HL-60 (cell line): ENCODE data around the gene GDI2.
"Not testable (repeated sequence)": the region's sequence is repeated elsewhere in the genome, so short reads cannot be mapped to it uniquely, and the experiment has no call there.

ENCODE experiments used
- DNase-seq, 2 experiments: peaks; one replicate each; pipeline ENCODE4 v3.0.0-alpha.2; 2010 to 2020; ENCODE audit warnings: low read depth in 1 of 2, low spot score in 1 of 2
- H3K27ac ChIP-seq: fragments of 250-450 bp; sonication (Bioruptor Pico); replicated peaks from 2 replicates; pipeline ENCODE4 v1.5.1; 2020; ENCODE audit warnings: mild to moderate bottlenecking, moderate library complexity
- H3K27me3 ChIP-seq: fragments of 250-450 bp; sonication (Bioruptor Pico); 2 replicates; pipeline ENCODE4 v1.5.1; 2021; ENCODE audit warnings: mild to moderate bottlenecking, moderate library complexity; ENCODE audit not compliant: insufficient read depth, poor library complexity, severe bottlenecking
- H3K4me3 ChIP-seq: replicated peaks from 2 replicates; pipeline ENCODE4 v1.5.1; 2011; ENCODE audit warnings: mild to moderate bottlenecking, control low read depth, low read length; ENCODE audit not compliant: insufficient read depth
- GABPA ChIP-seq: IDR thresholded peaks from 2 replicates; pipeline ENCODE4 v1.6.1; 2012; ENCODE audit warnings: low read depth
- POLR2AphosphoS5 ChIP-seq: IDR thresholded peaks from 2 replicates; pipeline ENCODE4 v1.6.1; 2012; ENCODE audit warnings: low read depth
- SPI1 ChIP-seq: IDR thresholded peaks from 2 replicates; pipeline ENCODE4 v1.6.1; 2012; ENCODE audit warnings: low read depth, mild to moderate bottlenecking, borderline replicate concordance
- TF ChIP-seq, protein P1 (sequence below): IDR thresholded peaks from 2 replicates; pipeline ENCODE4 v1.6.1; 2012; ENCODE audit warnings: low read depth; ENCODE audit not compliant: insufficient replicate concordance
- TF ChIP-seq, protein P2 (sequence below): IDR thresholded peaks from one replicate; pipeline ENCODE4 v1.5.1; 2011; ENCODE audit warnings: low read length, control low read depth, inconsistent platforms; ENCODE audit not compliant: insufficient read depth

The GDI2 gene

DNA sequence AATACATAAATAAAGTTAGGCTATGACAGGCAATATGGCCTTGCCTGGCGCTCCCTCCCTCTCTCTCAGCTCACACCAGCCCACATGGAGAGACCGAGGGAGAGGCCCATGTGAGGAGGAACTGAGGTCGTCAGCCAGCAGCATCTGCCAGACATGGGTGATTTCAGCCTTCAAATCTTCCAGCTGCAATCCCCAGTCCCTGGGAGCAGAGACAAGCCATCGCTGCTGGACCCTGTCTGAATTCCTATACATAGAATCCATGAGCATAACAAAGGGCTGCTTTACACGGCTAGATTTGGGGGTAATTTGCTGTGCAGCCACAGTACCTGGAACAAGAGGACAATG, 40.9 kb upstream of the GDI2 start:
- DNase-seq = no peak
- H3K27ac ChIP-seq = no peak overlapping the region
- H3K4me3 ChIP-seq = no peak overlapping the region
- TF ChIP-seq, protein P1, sequence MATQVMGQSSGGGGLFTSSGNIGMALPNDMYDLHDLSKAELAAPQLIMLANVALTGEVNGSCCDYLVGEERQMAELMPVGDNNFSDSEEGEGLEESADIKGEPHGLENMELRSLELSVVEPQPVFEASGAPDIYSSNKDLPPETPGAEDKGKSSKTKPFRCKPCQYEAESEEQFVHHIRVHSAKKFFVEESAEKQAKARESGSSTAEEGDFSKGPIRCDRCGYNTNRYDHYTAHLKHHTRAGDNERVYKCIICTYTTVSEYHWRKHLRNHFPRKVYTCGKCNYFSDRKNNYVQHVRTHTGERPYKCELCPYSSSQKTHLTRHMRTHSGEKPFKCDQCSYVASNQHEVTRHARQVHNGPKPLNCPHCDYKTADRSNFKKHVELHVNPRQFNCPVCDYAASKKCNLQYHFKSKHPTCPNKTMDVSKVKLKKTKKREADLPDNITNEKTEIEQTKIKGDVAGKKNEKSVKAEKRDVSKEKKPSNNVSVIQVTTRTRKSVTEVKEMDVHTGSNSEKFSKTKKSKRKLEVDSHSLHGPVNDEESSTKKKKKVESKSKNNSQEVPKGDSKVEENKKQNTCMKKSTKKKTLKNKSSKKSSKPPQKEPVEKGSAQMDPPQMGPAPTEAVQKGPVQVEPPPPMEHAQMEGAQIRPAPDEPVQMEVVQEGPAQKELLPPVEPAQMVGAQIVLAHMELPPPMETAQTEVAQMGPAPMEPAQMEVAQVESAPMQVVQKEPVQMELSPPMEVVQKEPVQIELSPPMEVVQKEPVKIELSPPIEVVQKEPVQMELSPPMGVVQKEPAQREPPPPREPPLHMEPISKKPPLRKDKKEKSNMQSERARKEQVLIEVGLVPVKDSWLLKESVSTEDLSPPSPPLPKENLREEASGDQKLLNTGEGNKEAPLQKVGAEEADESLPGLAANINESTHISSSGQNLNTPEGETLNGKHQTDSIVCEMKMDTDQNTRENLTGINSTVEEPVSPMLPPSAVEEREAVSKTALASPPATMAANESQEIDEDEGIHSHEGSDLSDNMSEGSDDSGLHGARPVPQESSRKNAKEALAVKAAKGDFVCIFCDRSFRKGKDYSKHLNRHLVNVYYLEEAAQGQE = no peak
- TF ChIP-seq, protein P2, sequence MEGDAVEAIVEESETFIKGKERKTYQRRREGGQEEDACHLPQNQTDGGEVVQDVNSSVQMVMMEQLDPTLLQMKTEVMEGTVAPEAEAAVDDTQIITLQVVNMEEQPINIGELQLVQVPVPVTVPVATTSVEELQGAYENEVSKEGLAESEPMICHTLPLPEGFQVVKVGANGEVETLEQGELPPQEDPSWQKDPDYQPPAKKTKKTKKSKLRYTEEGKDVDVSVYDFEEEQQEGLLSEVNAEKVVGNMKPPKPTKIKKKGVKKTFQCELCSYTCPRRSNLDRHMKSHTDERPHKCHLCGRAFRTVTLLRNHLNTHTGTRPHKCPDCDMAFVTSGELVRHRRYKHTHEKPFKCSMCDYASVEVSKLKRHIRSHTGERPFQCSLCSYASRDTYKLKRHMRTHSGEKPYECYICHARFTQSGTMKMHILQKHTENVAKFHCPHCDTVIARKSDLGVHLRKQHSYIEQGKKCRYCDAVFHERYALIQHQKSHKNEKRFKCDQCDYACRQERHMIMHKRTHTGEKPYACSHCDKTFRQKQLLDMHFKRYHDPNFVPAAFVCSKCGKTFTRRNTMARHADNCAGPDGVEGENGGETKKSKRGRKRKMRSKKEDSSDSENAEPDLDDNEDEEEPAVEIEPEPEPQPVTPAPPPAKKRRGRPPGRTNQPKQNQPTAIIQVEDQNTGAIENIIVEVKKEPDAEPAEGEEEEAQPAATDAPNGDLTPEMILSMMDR = no peak
- TF ChIP-seq POLR2AphosphoS5 (no peak), SPI1 (no peak), GABPA (no peak)
- H3K27me3 ChIP-seq = no peaks in the 10 kb centered on the region

DNA sequence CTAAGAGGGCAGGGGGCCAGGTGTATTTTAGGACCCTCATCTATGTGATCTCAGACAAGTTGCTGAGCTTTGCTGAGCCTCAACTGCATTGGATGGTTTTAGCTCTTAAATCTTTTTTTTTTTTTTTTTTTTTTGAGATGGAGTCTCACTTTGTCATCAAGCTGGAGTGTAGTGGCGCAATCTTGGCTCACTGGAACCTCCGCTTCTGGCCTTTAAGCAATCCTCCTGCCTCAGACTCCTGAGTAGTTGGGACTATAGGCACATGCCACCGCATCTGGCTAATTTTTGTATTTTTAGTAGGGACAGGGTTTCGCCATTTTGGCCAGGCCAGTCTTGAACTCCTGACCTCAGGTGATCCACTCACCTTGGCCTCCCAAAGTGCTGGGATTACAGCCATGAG, 33.4 kb upstream of the GDI2 start:
- H3K27me3 ChIP-seq, H3K27ac ChIP-seq: not testable (repeated sequence)

DNA sequence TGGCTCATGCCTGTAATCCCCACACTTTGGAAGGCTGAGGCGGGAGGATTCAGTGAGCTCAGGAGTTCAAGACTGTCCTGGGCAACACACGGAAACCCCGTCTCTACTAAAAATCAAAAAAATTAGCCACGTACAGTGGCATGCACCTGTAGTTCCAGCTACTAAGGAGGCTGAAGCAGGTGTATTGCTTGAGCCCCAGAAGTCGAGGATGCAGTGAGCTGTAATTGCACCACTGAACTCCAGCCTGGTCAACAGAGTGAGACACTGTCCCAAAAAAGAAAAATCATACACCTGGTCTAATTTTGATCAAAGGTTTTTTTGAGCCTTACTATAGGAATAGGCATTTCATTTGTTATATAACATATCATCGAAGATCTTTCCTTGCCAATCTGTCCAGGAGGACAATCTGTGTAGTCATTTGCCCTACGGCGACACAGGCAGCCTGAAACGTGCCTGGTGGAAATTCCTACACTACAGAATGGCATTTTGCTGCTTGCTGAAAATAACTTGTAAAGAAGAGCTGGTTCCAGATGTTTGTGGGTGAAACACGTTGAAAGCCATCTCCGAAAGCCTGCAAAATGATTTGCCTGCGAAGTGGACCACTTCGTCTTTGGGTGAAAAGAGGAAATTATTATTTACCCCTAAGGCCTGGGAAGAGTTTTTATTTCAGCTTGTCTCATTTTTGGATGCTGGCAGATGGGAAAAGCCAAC, 31.3 kb upstream of the GDI2 start:
- no peak overlapping the region for H3K27ac ChIP-seq
- H3K27me3 ChIP-seq = no peaks in the 10 kb centered on the region
- TF ChIP-seq, protein P2 = no peak
- TF ChIP-seq, protein P1 = no peak
- TF ChIP-seq SPI1 (no peak), POLR2AphosphoS5 (no peak), GABPA (no peak)
- DNase-seq = no peak
- no peak overlapping the region for H3K4me3 ChIP-seq

More for the DNA sequence above, 33.4 kb upstream of the GDI2 start:
- not testable (repeated sequence) for DNase-seq, H3K4me3 ChIP-seq

DNA sequence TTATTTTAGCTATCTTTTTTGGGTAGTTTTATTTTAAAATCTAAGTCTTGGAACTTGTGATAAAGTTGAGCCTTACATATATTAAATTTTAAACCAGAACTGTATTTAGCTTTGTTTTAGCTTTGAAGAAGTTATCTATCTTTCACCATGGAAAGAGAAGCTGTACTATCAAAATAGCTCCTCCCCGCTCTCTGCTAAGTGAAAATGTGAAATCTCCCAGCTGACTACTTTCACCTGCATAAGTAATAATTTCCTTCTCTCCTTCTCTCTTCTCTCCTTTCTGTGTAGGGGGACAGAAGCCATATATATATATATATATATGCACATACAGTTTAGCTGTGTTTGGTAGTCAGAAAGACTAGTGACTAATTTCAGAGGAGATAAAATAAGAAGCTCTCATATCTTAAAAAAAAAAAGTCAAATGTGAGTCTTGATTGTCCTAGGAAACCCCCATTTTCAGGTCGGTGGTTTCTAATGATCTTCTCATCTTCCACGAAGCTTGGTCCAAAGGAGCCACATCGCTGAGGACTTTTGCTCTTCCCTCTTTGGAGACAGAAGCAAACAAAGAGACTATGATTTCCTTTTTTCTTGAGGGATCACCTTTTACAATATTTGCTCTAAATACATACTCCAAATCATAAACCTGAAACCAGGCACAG, 30.6 kb upstream of the GDI2 start:
- TF ChIP-seq SPI1 = no peak
- TF ChIP-seq, protein P2 = no peak
- no peaks in the 10 kb centered on the region for H3K27me3 ChIP-seq
- no peak overlapping the region for H3K27ac ChIP-seq
- no peak for DNase-seq
- no peak overlapping the region for H3K4me3 ChIP-seq
